ENCODE data around the gene SRM. TPM values are rescaled to one million over a fixed set of nuclear protein-coding genes. Genes with fewer than 3 reads are reported as not detected.
"Not testable (repeated sequence)": the region's sequence is repeated elsewhere in the genome, so short reads cannot be mapped to it uniquely, and the experiment has no call there.

SRM gene
- total RNA-seq, 1 donor from 2014 or later = 332 TPM

DNA sequence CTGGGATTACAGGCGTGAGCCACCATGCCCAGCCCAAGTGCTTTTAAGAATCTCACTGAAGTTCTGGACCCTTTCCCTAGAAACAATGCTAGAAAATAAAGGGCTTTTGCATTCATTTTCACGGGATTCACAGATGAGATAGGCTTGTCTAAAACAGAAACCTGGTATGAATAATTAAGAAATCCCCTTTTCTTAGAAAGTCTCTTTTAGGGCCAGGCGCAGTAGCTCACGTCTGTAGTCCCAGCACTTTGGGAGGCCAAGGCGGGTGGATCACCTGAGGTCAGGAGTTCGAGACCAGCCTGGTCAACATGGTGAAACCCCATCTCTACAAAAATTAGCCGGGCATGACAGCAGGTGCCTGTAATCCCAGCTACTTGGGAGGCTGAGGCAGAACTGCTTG, 13.6 kb upstream of the SRM start:
- not testable (repeated sequence) for H3K4me3 Mint-ChIP-seq; H3K27me3 Mint-ChIP-seq (ENCODE audit: insufficient read depth); DNase-seq (ENCODE audit: low spot score); H3K9me3 Mint-ChIP-seq; H3K4me1 Mint-ChIP-seq (ENCODE audit: low read depth); H3K27ac Mint-ChIP-seq
- intact Hi-C loops (cut with micrococcal nuclease) = loop anchor here (5.0 kb wide), 1 partner anchor 36 kb away; no protein-coding TSS in a partner anchor
- H3K36me3 Mint-ChIP-seq (ENCODE audit: low read depth) = peaks cover 49% of the 10 kb centered on the region

DNA sequence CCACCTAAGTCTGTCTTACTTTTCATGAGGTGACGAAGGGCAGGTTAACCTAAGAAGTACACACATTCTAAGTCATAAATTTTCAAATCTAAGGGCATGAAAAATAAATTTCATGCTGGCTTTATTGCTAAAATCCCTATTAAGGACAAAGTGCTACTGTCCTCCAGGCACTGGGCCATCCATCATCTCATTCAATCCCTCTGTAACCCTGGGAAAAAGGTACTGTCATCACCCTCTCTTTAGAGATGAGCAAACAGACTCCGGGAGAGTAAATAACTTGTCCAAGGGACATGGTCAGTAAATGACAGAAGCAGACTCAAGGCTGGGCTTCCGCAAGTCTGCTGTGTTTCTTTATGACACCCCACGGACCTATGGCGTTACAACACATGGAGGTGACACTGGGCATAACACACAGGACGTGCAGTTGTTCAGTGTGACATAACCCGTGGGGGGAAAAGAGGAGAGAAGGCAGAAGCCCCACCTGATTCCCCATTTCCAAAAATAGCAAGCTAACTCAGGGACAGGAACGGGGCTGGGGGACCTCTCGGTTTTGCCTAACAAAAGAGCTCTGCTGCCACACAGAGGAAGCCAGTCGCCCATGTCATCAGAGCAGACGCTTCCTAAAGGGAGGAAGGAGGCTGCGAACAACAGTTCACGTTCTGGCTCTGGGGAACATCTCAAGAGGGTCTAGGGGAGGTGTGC, 12.5 kb upstream of the SRM start:
- no peak overlapping the region for H3K4me3 Mint-ChIP-seq

DNA sequence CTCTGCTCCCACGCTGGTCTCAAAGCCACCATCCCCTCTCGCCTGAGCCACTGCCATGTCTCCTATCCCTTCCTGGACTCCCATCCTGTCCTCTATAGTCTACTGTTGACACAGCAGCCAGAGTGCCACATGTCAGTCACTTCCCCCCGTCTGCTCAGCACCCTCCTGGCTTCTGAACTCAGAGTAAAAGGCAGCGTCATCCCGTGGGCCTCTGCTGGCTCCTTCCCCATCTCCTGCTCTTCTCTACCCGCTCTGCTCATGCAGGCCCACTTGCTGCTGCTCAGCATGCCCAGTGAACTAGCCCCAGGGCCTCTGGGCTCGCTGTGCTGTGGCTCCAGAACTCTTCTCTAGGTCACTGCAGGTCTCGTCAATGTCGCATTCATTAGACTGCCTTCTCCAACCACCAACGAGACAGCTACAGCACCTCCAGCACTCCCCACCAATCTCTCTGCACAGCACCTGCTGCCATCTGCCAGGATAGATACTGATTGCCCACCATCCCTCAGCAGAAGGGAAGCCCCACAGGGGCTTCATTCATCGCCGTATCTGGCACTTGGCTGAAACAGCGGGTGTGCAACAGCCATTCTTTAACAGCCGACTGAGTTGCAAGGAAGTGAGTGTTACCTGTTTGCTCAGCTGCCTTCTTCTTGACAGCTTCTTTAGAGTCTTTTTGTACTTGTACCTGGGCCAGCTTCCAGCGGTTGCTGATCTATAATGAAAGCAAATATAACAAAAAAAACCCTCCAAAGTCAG, 11.8 kb upstream of the SRM start:
- Mint-ChIP-seq H3K36me3 (ENCODE audit: low read depth) (peaks cover 51% of the 10 kb centered on the region), H3K27ac (peak overlapping the region; percentile 37)
- DNase-seq (ENCODE audit: low spot score) = no peak

More for the DNA sequence above, 12.5 kb upstream of the SRM start:
- Mint-ChIP-seq H3K9me3 (no peaks in the 10 kb centered on the region), H3K27me3 (ENCODE audit: insufficient read depth) (no peaks in the 10 kb centered on the region), H3K4me1 (ENCODE audit: low read depth) (no peaks in the 10 kb centered on the region), H3K27ac (no peak overlapping the region), H3K36me3 (ENCODE audit: low read depth) (peaks cover 52% of the 10 kb centered on the region)
- intact Hi-C loops (cut with micrococcal nuclease) = loop anchor here (5.0 kb wide), 1 partner anchor 35 kb away; no protein-coding TSS in a partner anchor
- DNase-seq (ENCODE audit: low spot score) = no peak

GRCh38 chr1:11070876-11071275, 11.1 kb upstream of the SRM start:
- no peaks in the 10 kb centered on the region for H3K9me3 Mint-ChIP-seq
- intact Hi-C loops (cut with micrococcal nuclease) = loop anchor here (5.0 kb wide), 1 partner anchor 34 kb away; no protein-coding TSS in a partner anchor
- H3K27me3 Mint-ChIP-seq (ENCODE audit: insufficient read depth) = no peaks in the 10 kb centered on the region
- DNase-seq (ENCODE audit: low spot score) = no peak
- H3K36me3 Mint-ChIP-seq (ENCODE audit: low read depth) = peaks cover 50% of the 10 kb centered on the region
- no peaks in the 10 kb centered on the region for H3K4me1 Mint-ChIP-seq (ENCODE audit: low read depth)
- H3K4me3 Mint-ChIP-seq = no peak overlapping the region
- no peak overlapping the region for H3K27ac Mint-ChIP-seq

More for the DNA sequence above, 11.8 kb upstream of the SRM start:
- no peaks in the 10 kb centered on the region for H3K27me3 Mint-ChIP-seq (ENCODE audit: insufficient read depth)
- intact Hi-C loops (cut with micrococcal nuclease) = loop anchor here (5.0 kb wide), 1 partner anchor 34 kb away; no protein-coding TSS in a partner anchor
- H3K9me3 Mint-ChIP-seq = no peaks in the 10 kb centered on the region
- no peak overlapping the region for H3K4me3 Mint-ChIP-seq
- H3K4me1 Mint-ChIP-seq (ENCODE audit: low read depth) = no peaks in the 10 kb centered on the region

GRCh38 chr1:11068600-11069473, 9.0 kb upstream of the SRM start:
- no peak for DNase-seq (ENCODE audit: low spot score)
- Mint-ChIP-seq H3K27me3 (ENCODE audit: insufficient read depth) (no peaks in the 10 kb centered on the region), H3K27ac (no peak overlapping the region), H3K9me3 (no peaks in the 10 kb centered on the region), H3K36me3 (ENCODE audit: low read depth) (peaks cover 53% of the 10 kb centered on the region), H3K4me1 (ENCODE audit: low read depth) (no peaks in the 10 kb centered on the region), H3K4me3 (no peak overlapping the region)
- intact Hi-C loops (cut with micrococcal nuclease) = loop anchor here (10.0 kb wide), 1 partner anchor 666 kb away; the partner anchor contains the start of gene AGTRAP

GRCh38 chr1:11067716-11068599, 8.1 kb upstream of the SRM start:
- DNase-seq (ENCODE audit: low spot score) = no peak
- H3K27ac Mint-ChIP-seq = no peak overlapping the region
- H3K4me1 Mint-ChIP-seq (ENCODE audit: low read depth) = peaks cover 8% of the 10 kb centered on the region
- H3K27me3 Mint-ChIP-seq (ENCODE audit: insufficient read depth) = no peaks in the 10 kb centered on the region
- H3K36me3 Mint-ChIP-seq (ENCODE audit: low read depth) = peaks cover 57% of the 10 kb centered on the region
- no peaks in the 10 kb centered on the region for H3K9me3 Mint-ChIP-seq
- no peak overlapping the region for H3K4me3 Mint-ChIP-seq
- intact Hi-C loops (cut with micrococcal nuclease) = loop anchor here (10.0 kb wide), 1 partner anchor 667 kb away; the partner anchor contains the start of gene AGTRAP

GRCh38 chr1:11065796-11066195, 6.0 kb upstream of the SRM start:
- Mint-ChIP-seq H3K4me1 (ENCODE audit: low read depth) (peaks cover 26% of the 10 kb centered on the region), H3K9me3 (no peaks in the 10 kb centered on the region), H3K4me3 (no peak overlapping the region), H3K27ac (no peak overlapping the region), H3K36me3 (ENCODE audit: low read depth) (peaks cover 47% of the 10 kb centered on the region), H3K27me3 (ENCODE audit: insufficient read depth) (no peaks in the 10 kb centered on the region)
- intact Hi-C loops (cut with micrococcal nuclease) = loop anchor here (10.0 kb wide), 1 partner anchor 669 kb away; the partner anchor contains the start of gene AGTRAP
- no peak for DNase-seq (ENCODE audit: low spot score)

GRCh38 chr1:11064942-11065341, 5.1 kb upstream of the SRM start:
- intact Hi-C loops (cut with micrococcal nuclease) = loop anchor here (5.0 to 10.0 kb wide), 2 partner anchors 670 to 742 kb away; partner anchors contain the start of genes AGTRAP, CLCN6 and MTHFR
- no peak overlapping the region for H3K27ac Mint-ChIP-seq
- H3K36me3 Mint-ChIP-seq (ENCODE audit: low read depth) = peaks cover 47% of the 10 kb centered on the region
- no peak for DNase-seq (ENCODE audit: low spot score)
- H3K4me3 Mint-ChIP-seq = no peak overlapping the region
- H3K27me3 Mint-ChIP-seq (ENCODE audit: insufficient read depth) = no peaks in the 10 kb centered on the region
- H3K9me3 Mint-ChIP-seq = no peaks in the 10 kb centered on the region
- peaks cover 30% of the 10 kb centered on the region for H3K4me1 Mint-ChIP-seq (ENCODE audit: low read depth)

- not testable (repeated sequence) for H3K9me3 Mint-ChIP-seq; DNase-seq (ENCODE audit: low spot score); H3K27ac Mint-ChIP-seq; H3K4me3 Mint-ChIP-seq; H3K27me3 Mint-ChIP-seq (ENCODE audit: insufficient read depth)
- intact Hi-C loops (cut with micrococcal nuclease) = loop anchor here (5.0 to 10.0 kb wide), 2 partner anchors 671 to 743 kb away; partner anchors contain the start of genes AGTRAP, CLCN6 and MTHFR
- H3K36me3 Mint-ChIP-seq (ENCODE audit: low read depth) = peaks cover 43% of the 10 kb centered on the region
- H3K4me1 Mint-ChIP-seq (ENCODE audit: low read depth) = peaks cover 30% of the 10 kb centered on the region
Measured at GRCh38 chr1:11063937-11064537, 4.2 kb upstream of the SRM start.

DNA sequence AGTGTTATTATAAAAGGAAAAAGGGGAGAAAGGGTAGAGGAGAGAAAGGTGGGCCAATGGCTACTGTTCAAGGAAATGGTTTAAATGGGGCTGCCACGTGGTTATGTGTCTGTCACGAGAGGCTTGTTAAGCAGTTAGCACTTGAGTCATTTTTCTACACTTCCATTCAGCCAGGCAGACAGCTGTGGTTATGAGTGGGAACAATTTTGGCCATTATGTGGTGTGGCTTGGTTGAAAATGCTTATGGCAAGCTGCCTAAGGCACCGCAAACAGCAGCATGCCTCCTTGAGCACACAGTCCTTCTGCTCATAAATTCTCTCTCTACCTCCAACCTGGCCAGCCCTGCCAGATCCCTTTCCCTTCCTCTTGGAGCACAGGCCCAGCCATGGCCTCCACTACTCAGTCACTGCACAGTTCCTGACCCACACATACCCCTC, 3.2 kb upstream of the SRM start:
- peak overlapping the region; percentile 81 for H3K27ac Mint-ChIP-seq
- H3K4me3 Mint-ChIP-seq = peak overlapping the region; percentile 63
- H3K27me3 Mint-ChIP-seq (ENCODE audit: insufficient read depth) = no peaks in the 10 kb centered on the region
- peaks cover 42% of the 10 kb centered on the region for H3K36me3 Mint-ChIP-seq (ENCODE audit: low read depth)
- intact Hi-C loops (cut with micrococcal nuclease) = loop anchor here (5.0 to 10.0 kb wide), 2 partner anchors 672 to 744 kb away; partner anchors contain the start of genes AGTRAP, CLCN6 and MTHFR
- H3K9me3 Mint-ChIP-seq = no peaks in the 10 kb centered on the region
- H3K4me1 Mint-ChIP-seq (ENCODE audit: low read depth) = peaks cover 30% of the 10 kb centered on the region
- peak; percentile 36 for DNase-seq (ENCODE audit: low spot score)

GRCh38 chr1:11061652-11062365, 2.0 kb upstream of the SRM start:
- Mint-ChIP-seq H3K4me3 (peak overlapping the region; percentile 97), H3K27me3 (ENCODE audit: insufficient read depth) (no peaks in the 10 kb centered on the region), H3K36me3 (ENCODE audit: low read depth) (peaks cover 44% of the 10 kb centered on the region), H3K9me3 (no peaks in the 10 kb centered on the region), H3K27ac (peak overlapping the region; percentile 43), H3K4me1 (ENCODE audit: low read depth) (peaks cover 30% of the 10 kb centered on the region)
- intact Hi-C loops (cut with micrococcal nuclease) = loop anchor here (1.0 to 10.0 kb wide), 4 partner anchors 82 to 745 kb away; partner anchors contain the start of genes AGTRAP, CLCN6, MTHFR and MTOR
- no peak for DNase-seq (ENCODE audit: low spot score)
